Stomach (tissue), 4 donors: Measurements from ENCODE around the gene COBL.

ENCODE experiments used
- POLR2A ChIP-seq, 4 donors: fragments of 450-650 bp; IDR thresholded peaks; one replicate each; pipeline ENCODE4 v1.6.1; 2016; ENCODE audit warnings: antibody characterized with exemption in 4 of 4, control low read depth in 2 of 4, mild to moderate bottlenecking in 1 of 4, moderate library complexity in 1 of 4
- TF ChIP-seq, protein P1 (sequence below), 7 experiments: fragments of 450-650 bp in 4 of 7; fragments of 200-600 bp in 3 of 7; sonication (generic) in 3 of 7; IDR thresholded peaks; one replicate each; pipeline ENCODE4 v1.5.1; 2016 to 2019; ENCODE audit warnings: antibody characterized with exemption in 7 of 7, control low read depth in 2 of 7, mild to moderate bottlenecking in 1 of 7

DNA sequence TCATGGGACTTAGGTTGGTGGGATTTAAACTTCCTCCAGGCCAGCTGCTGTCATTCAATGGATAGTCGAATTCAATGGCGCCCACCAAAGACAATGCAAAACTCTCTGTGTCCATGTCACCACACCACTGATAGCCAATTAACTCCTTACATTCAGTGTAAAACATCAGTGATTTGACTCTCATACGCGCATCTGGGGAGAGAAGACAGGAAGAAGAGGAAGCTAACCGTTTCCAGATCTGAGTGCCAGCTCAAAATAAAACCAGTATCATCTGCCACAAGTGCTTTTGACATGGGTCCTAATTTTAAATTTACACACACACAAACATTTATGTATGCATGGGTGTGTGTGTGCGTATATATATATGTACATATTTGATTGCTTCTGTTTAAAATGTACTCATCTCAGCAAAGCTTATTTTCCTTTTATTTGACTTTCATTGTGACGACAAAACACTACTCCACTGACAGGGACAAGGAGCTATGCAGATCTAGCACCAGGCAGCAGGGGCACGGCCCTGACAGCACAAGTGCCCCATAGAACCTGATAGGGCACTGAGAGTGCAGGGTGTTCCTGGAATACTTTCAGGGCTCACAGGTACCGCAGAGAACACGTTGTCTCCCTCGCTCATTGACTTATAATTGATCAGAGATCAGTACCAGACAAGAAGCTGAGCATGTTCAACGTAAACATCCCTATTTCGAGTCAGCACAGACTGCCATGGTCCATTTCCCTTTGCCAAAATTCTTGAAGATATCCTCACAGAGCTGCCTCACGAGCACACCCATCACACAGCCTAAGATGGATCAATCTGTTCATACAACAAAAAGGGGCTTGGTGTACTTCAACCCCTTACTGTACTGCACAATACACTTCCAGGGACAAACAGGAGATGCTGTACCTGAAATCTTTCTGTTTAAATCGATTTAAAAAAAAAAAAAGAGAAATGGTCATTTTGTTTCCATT lies 176.1 kb downstream of the COBL start:
- TF ChIP-seq, protein P1, sequence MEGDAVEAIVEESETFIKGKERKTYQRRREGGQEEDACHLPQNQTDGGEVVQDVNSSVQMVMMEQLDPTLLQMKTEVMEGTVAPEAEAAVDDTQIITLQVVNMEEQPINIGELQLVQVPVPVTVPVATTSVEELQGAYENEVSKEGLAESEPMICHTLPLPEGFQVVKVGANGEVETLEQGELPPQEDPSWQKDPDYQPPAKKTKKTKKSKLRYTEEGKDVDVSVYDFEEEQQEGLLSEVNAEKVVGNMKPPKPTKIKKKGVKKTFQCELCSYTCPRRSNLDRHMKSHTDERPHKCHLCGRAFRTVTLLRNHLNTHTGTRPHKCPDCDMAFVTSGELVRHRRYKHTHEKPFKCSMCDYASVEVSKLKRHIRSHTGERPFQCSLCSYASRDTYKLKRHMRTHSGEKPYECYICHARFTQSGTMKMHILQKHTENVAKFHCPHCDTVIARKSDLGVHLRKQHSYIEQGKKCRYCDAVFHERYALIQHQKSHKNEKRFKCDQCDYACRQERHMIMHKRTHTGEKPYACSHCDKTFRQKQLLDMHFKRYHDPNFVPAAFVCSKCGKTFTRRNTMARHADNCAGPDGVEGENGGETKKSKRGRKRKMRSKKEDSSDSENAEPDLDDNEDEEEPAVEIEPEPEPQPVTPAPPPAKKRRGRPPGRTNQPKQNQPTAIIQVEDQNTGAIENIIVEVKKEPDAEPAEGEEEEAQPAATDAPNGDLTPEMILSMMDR (IDR thresholded peaks at IDR 0.05): no peak
- TF ChIP-seq POLR2A (IDR thresholded peaks at IDR 0.05): no peak
